HG02973 (cell line): ENCODE results near the gene ATG14.
"Not testable (repeated sequence)": the region's sequence is repeated elsewhere in the genome, so short reads cannot be mapped to it uniquely, and the experiment has no call there.

ENCODE experiments used
- ATAC-seq: cut with Tn5 transposase; IDR thresholded peaks from one replicate; pipeline ENCODE4 v1.9.1; 2021; ENCODE audit warnings: moderate library complexity; ENCODE audit not compliant: unreplicated experiment

Gene ATG14

DNA sequence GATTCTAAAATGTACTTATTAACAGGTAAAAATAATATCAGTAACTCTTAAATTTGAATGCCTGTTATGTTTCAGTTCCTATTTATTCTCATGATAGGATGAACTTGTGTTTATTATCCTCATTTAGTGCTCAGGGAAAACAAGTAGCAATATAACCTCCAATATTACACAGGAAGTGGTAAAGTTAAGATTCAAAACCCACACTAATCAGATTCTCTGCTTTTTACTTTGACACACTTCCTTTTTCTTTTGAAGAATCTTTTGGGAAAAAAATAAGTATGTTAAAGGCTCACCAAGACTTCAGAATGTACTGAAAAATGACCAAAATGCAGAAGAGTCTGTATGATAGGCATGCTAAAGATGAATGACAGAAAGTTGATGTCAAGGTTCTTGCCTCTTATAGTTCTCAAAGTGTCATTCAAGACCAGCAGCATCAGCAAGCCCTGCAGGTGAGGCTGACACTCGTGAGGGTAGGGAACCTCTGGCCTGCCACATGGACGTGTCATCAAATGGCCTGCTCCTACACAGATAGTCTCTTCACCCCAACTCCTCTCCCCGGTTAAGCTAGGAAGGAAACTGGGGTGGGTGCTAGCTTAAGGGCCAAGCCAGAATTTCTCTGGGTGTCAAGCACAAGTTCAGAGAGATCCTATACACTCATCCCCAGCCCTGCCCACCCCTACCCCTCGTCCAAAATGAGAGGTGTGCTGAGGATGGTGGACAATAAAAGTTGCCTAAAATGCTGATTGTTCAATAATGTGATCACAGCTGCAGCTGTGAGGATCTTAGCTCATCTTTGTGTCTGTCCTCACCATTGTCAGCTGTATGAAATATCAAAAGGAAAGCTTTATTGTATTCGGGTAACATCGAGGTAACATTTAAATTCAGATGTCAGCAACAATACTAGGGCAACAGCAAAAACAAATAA lies 22.5 kb upstream of the ATG14 start:
- no peak for ATAC-seq

DNA sequence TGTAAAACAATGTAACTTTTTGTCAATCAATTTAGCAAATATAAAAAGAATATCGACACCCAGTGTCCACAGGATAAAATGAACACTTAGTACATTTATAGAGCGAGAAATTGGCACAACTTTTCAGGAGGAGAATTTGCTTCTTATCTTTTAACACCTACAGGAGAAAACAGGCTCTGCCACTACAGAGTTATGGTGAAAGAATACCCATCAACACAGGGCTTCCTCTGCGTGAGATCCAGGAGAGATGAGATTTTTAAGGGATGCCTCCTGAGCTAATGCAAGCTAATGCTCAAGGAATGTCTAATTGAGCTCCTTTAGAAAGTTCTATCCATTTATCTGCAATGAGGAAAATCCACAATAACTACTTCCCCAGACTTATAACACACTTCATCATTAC lies 21.0 kb upstream of the ATG14 start:
- ATAC-seq = no peak

DNA sequence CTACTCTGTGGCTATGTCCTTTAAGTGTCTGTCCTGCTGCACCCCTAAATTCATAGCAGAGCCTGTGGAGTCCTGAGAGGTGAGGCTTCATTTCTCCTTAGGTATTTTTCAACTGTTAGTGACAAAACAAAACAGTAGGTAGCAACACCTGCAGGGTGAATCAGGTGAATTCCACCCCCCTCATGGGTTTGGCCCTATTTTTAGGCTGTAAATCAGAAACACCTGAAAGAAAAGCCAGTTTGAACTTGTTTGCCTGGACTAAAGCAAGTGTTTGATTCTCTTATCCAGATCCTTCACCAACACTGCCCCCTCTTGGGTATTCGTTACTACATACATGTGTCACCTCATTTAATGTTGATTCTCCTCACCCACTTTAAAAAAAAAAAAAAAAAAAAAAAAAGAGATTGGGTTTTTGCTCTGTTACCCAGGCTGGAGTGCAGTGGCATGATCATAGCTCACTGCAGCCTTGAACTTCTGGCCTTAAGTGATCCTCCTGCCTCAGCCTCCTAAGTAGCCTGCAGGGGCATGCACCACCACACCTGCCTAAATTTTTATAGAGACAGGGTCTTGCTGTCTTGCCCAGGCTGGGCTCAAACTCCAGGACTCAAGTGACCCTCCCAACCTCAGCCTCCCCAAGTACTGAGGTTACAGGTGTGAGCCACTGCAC lies 18.5 kb upstream of the ATG14 start:
- peak; percentile 66 for ATAC-seq

DNA sequence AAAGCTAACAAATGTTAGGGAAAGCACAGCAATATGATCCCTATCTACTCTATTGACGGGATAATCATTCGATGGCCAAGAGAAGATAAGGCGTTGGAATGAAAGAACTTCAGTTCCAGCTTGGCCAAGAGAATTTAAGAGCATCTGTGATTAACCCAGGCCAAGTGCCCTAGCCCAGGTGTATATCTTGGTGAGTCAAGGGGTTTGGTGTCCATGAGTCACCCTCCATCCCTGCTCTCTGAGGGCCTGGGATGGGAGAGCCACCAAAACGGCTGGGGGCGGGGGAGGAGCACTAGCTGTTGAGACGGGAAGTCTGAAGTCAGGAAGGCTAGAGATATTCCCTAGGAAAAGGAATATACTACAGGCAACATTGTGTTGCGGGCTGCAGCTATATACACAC lies 15.8 kb upstream of the ATG14 start:
- ATAC-seq = no peak

DNA sequence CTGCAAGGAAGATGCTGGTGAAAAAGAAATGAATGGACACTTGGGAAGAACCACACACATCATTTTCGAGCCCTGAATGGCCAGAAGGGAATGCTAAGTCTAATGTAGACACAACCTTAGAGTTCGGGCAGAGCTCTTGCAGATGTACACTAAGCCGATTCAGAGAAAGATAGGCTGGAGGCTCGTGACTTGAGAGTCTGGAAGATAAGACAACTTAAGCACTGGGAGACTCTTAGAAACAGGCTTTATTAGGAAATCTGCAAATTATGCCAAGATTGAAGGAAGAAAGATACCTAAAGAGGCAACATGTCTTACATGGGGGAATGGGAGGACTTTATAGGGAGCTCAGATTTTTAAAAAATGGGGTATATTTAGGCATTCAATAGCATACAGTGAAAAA lies 15.3 kb upstream of the ATG14 start:
- no peak for ATAC-seq

GRCh38 chr14:55425091-55425490 lies 13.5 kb upstream of the ATG14 start:
- ATAC-seq = no peak

- ATAC-seq = no peak
Measured at GRCh38 chr14:55423969-55424368, 12.3 kb upstream of the ATG14 start.

- not testable (repeated sequence) for ATAC-seq
Measured at GRCh38 chr14:55422338-55422737, 10.7 kb upstream of the ATG14 start.

GRCh38 chr14:55419663-55420062 lies 8.0 kb upstream of the ATG14 start:
- ATAC-seq = no peak

DNA sequence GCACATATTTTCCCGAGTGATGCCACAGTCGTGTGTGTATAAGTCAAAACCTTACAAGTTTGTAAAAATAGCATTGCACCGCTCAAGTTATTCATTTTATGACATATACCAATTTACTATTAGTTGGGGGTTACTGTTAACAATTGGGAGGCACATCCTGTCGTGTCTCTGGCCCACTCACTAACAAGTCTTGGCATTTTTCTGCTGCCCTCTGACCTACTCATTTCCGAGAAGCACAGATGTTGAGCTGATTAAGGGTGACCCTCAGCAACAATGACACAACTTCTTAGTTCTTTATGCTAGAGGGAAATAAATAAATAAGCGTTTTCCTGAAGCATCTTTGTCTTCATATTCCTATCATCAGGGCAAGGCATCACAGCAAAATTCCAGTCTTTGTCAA lies 6.8 kb upstream of the ATG14 start:
- no peak for ATAC-seq

DNA sequence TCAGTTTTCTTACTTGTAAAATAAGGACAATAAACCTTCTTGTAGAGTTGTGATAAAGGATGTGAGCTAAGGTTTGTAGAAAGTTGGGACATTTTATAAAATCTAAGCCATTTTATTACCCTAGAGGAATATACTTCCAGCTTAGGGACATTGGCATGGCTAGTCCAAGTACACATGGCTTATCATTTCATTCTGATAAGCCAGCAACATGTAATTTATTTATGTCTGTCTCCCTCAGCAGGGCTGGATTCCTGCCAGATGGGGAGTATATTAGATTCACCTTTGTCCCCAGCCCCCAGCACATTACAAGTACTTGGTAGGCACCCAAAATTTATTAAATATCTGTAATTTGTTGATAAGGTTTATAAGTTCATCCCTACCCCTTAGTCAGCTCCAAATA lies 6.3 kb upstream of the ATG14 start:
- ATAC-seq = no peak

GRCh38 chr14:55416866-55417265 lies 5.2 kb upstream of the ATG14 start:
- no peak for ATAC-seq

- no peak for ATAC-seq
Measured at GRCh38 chr14:55414551-55414950, 2.9 kb upstream of the ATG14 start.

DNA sequence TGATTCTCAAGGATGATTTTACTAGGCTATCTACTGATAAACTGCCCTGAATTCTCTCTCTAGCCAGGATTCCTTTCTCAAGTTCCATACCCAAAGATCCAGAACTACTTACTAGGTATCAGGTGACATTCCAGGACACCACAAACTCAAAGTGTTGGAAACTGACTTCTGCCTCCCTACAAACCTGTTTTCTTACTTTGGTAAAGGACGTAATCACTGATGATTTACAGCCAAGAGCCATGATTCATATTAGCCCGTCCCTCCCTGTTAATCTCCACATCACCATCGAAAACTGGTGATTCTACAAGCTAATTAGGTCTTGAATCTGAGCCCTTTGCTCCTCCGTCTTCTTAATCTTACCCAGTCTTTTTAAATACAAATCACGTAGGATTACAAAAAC lies 1.0 kb upstream of the ATG14 start:
- ATAC-seq = no peak

- no peak for ATAC-seq
Measured at GRCh38 chr14:55410876-55411275, 754 bp downstream of the ATG14 start.

GRCh38 chr14:55404173-55404854 lies 7.3 kb downstream of the ATG14 start:
- ATAC-seq = no peak

DNA sequence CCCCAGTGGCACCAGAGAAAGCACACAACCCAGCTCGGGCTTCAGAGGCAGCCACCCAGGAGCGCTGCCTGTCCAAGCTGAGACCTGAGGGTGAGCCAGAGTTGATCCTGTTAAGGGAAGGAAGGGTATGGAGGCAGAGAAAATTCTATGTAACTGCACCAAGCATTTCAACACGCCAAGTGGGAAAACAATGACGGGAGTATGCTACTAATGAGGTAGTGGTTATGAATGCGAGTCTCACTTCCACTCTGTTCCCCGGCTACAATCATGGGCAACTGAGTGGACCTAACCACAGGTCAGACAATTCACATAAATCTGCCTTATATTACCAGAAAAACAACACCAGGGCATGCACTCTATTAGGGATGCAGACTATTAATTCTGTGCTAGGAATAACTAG lies 9.9 kb downstream of the ATG14 start:
- no peak for ATAC-seq

DNA sequence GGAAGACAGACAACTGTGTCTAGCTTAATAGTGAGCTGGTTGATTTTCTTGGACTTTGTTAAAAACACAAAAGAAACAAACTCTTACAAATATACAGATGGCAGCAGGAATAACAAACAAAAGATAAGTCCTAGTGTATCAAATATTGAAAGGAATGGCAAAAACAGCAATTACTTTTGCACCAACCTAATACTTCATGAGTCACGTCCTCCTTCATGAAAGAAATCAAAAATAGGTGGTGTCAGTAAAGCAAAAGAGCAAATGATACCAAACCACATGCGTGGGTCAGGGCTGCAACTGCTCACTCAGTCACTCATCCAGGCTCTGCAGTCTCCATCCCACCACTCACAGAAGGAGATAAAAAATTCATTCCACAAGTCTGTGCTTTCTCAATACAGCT lies 11.8 kb downstream of the ATG14 start:
- no peak for ATAC-seq

- no peak for ATAC-seq
Measured at GRCh38 chr14:55399183-55399582, 12.4 kb downstream of the ATG14 start.

- ATAC-seq = no peak
Measured at GRCh38 chr14:55398679-55399078, 13.0 kb downstream of the ATG14 start.

GRCh38 chr14:55389330-55389729 lies 22.3 kb downstream of the ATG14 start:
- no peak for ATAC-seq

GRCh38 chr14:55388160-55388559 lies 23.5 kb downstream of the ATG14 start:
- ATAC-seq = no peak
